Thyroid gland (tissue), 4 donors: ENCODE measurements around the gene DENND5B.

Experiments
- POLR2A ChIP-seq, 2 donors: fragments of 450-650 bp; IDR thresholded peaks; one replicate each; pipeline ENCODE4 v1.6.1; 2017; ENCODE audit warnings: antibody characterized with exemption in 2 of 2, mild to moderate bottlenecking in 2 of 2, moderate library complexity in 1 of 2
- TF ChIP-seq, protein P1 (sequence below), 6 experiments: fragments of 200-600 bp in 3 of 6; fragments of 450-650 bp in 3 of 6; sonication (generic) in 3 of 6; IDR thresholded peaks; one replicate each; pipeline ENCODE4 v1.5.1; 2016 to 2019; ENCODE audit warnings: antibody characterized with exemption in 6 of 6, mild to moderate bottlenecking in 2 of 6, inconsistent platforms in 1 of 6, moderate library complexity in 1 of 6

DNA sequence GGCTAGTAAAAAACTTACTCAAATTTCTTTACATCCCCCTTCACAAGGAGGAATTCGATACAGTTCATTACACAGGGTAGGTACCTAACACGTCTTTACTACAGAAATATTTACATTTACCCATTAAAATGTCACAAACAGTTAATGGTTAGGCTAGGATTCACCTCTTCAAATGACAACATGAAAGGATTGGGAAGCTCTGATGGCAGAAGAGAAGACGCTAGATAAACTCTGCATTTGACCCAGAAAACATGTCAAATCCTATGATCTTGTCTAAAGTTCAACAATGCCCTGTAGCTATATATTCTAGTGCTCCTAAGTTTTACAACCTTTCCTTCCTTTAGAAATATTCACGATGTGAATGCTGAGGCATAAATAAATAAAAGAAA is 64.8 kb downstream of the DENND5B start:
- TF ChIP-seq, protein P1, sequence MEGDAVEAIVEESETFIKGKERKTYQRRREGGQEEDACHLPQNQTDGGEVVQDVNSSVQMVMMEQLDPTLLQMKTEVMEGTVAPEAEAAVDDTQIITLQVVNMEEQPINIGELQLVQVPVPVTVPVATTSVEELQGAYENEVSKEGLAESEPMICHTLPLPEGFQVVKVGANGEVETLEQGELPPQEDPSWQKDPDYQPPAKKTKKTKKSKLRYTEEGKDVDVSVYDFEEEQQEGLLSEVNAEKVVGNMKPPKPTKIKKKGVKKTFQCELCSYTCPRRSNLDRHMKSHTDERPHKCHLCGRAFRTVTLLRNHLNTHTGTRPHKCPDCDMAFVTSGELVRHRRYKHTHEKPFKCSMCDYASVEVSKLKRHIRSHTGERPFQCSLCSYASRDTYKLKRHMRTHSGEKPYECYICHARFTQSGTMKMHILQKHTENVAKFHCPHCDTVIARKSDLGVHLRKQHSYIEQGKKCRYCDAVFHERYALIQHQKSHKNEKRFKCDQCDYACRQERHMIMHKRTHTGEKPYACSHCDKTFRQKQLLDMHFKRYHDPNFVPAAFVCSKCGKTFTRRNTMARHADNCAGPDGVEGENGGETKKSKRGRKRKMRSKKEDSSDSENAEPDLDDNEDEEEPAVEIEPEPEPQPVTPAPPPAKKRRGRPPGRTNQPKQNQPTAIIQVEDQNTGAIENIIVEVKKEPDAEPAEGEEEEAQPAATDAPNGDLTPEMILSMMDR (IDR thresholded peaks at IDR 0.05): no peak
- TF ChIP-seq POLR2A (IDR thresholded peaks at IDR 0.05): no peak
